Measurements from ENCODE around the gene TSPAN4. TPM values are rescaled to one million over a fixed set of nuclear protein-coding genes. Genes with fewer than 3 reads are reported as not detected.

TSPAN4 gene
- total RNA-seq, 4 donors from 2014 or later = 57.3 to 88.3 (median 70.7) TPM

- intact Hi-C loops (cut with DNase I; ENCODE audit: low total_unique reads) = no loop called here
- no peak overlapping the region for H3K4me3 ChIP-seq (ENCODE audit: low read depth, poor library complexity, severe bottlenecking)
- DNase-seq (ENCODE audit: low spot score in 2 of 2) = no peak
- WGBS, 2 donors = 91% methylated on average over 21 to 24 of the region's 24 CpGs
- TF ChIP-seq POLR2A (IDR thresholded peaks at IDR 0.05) = no peak
- TF ChIP-seq, protein P1, sequence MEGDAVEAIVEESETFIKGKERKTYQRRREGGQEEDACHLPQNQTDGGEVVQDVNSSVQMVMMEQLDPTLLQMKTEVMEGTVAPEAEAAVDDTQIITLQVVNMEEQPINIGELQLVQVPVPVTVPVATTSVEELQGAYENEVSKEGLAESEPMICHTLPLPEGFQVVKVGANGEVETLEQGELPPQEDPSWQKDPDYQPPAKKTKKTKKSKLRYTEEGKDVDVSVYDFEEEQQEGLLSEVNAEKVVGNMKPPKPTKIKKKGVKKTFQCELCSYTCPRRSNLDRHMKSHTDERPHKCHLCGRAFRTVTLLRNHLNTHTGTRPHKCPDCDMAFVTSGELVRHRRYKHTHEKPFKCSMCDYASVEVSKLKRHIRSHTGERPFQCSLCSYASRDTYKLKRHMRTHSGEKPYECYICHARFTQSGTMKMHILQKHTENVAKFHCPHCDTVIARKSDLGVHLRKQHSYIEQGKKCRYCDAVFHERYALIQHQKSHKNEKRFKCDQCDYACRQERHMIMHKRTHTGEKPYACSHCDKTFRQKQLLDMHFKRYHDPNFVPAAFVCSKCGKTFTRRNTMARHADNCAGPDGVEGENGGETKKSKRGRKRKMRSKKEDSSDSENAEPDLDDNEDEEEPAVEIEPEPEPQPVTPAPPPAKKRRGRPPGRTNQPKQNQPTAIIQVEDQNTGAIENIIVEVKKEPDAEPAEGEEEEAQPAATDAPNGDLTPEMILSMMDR (IDR thresholded peaks at IDR 0.05) = no peak
These were observed 20.6 kb downstream of the TSPAN4 start for GRCh38 chr11:863023-863909.

GRCh38 chr11:863910-864827, 21.5 kb downstream of the TSPAN4 start:
- no peak for DNase-seq (ENCODE audit: low spot score in 2 of 2)
- TF ChIP-seq, protein P1 (IDR thresholded peaks at IDR 0.05) = no peak
- no peak for TF ChIP-seq POLR2A (IDR thresholded peaks at IDR 0.05)
- no peak overlapping the region for H3K4me3 ChIP-seq (ENCODE audit: low read depth, poor library complexity, severe bottlenecking)
- intact Hi-C loops (cut with DNase I; ENCODE audit: low total_unique reads) = no loop called here
- WGBS, 2 donors = 92% methylated on average over 22 to 31 of the region's 31 CpGs

DNA sequence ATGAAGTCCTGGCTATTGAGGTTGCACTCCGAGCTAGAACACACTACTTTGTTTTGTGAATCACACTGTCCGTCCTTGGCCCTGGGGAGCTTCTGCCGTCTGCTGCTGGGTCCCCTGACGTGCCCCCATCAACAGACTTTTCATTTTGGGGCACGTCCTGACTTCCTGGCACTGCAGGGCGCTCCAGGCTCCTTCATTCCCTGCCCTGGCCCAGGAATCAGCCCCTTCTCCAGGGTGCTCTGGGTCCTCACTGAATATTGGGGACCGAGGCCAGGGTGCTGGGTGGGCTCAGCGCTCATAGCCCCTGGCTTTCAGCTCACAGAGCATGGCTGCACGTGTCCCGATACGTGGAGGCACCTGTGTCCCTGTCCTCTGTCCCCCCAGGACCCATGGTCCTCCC, 22.2 kb downstream of the TSPAN4 start:
- intact Hi-C loops (cut with DNase I; ENCODE audit: low total_unique reads) = no loop called here
- DNase-seq (ENCODE audit: low spot score in 2 of 2) = no peak
- no peak overlapping the region for H3K4me3 ChIP-seq (ENCODE audit: low read depth, poor library complexity, severe bottlenecking)
- 88 to 89% methylated on average over 10 to 11 of the region's 11 CpGs for WGBS, 2 donors
- TF ChIP-seq POLR2A (IDR thresholded peaks at IDR 0.05) = no peak
- TF ChIP-seq, protein P1 (IDR thresholded peaks at IDR 0.05) = no peak

- no peak for DNase-seq (ENCODE audit: low spot score in 2 of 2)
- intact Hi-C loops (cut with DNase I; ENCODE audit: low total_unique reads) = no loop called here
- H3K4me3 ChIP-seq (ENCODE audit: low read depth, poor library complexity, severe bottlenecking) = no peak overlapping the region
- TF ChIP-seq POLR2A (IDR thresholded peaks at IDR 0.05) = no peak
- TF ChIP-seq, protein P1 (IDR thresholded peaks at IDR 0.05) = no peak
- 73 to 77% methylated on average over 30 to 37 of the region's 41 CpGs for WGBS, 2 donors
These were observed 23.1 kb downstream of the TSPAN4 start for GRCh38 chr11:865462-866430.

DNA sequence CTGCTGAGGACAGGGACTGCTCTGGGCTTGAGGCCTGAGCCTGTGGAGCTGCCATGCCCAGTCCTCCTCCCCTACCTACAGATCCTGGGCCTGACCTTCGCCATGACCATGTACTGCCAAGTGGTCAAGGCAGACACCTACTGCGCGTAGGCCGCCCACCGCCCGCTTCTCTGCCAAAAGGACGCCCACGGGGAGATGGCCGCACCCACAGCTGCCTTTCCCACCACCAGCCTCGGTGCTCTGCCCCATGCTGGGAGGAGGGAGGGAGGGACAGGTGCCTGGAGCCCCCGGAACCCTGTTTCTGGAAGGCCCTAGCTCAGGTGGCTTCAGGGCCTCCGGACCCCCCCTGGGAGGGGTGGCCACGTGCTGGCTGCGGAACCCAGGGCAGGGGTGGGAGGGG, 23.8 kb downstream of the TSPAN4 start:
- intact Hi-C loops (cut with DNase I; ENCODE audit: low total_unique reads) = no loop called here
- H3K4me3 ChIP-seq (ENCODE audit: low read depth, poor library complexity, severe bottlenecking) = no peak overlapping the region
- TF ChIP-seq, protein P1 (IDR thresholded peaks at IDR 0.05) = no peak
- no peak for TF ChIP-seq POLR2A (IDR thresholded peaks at IDR 0.05)
- 82 to 88% methylated on average over 11 to 14 of the region's 14 CpGs for WGBS, 2 donors
- no peak for DNase-seq (ENCODE audit: low spot score in 2 of 2)

Data from lower leg skin (tissue), 4 donors.